HEK293 (cell line): ENCODE measurements around the gene UBALD2.

Source experiments
- CTCF ChIA-PET: fragments of 350-600 bp; formaldehyde crosslinking; extraction: SDS; loops from one replicate; lab custom pipeline; 2021; ENCODE audit warnings: antibody characterized with exemption; lab: Yijun Ruan, JAX
- POLR2A ChIA-PET: fragments of 300-600 bp; formaldehyde crosslinking; extraction: SDS; loops from one replicate; lab custom pipeline; 2020; ENCODE audit warnings: antibody characterized with exemption, inconsistent platforms; lab: Yijun Ruan, JAX
- H3K27ac ChIP-seq: fragments of 200-500 bp; sonication (Bioruptor generic); 2 replicates; pipeline ENCODE4 v1.5.1; 2014; ENCODE audit warnings: low read depth, low read length, control low read depth, inconsistent platforms; ENCODE audit errors: extremely low read depth
- H3K36me3 ChIP-seq, 2 experiments: fragments of 200-500 bp in 1 of 2; sonication (Bioruptor generic) in 1 of 2; 1 replicate in 1 of 2; 2 replicates in 1 of 2; pipeline ENCODE4 v1.5.1; 2014 to 2017; ENCODE audit warnings: inconsistent platforms in 2 of 2, low read length in 2 of 2; ENCODE audit not compliant: control insufficient read depth in 2 of 2, insufficient read depth in 1 of 2
- H3K4me1 ChIP-seq: fragments of 200-500 bp; sonication (Bioruptor generic); 2 replicates; pipeline ENCODE4 v1.5.1; 2014; ENCODE audit warnings: mild to moderate bottlenecking, low read length, inconsistent platforms; ENCODE audit not compliant: control insufficient read depth, insufficient read depth
- H3K4me3 ChIP-seq: 2 replicates; pipeline ENCODE4 v1.5.1; 2011; ENCODE audit warnings: low read depth, mild to moderate bottlenecking, control low read depth, low read length, moderate library complexity
- H3K9me3 ChIP-seq: fragments of 200-500 bp; sonication (Bioruptor generic); 2 replicates; pipeline ENCODE4 v1.5.1; 2014; ENCODE audit warnings: low read depth, low read length, inconsistent platforms; ENCODE audit not compliant: control insufficient read depth, insufficient read depth
- BCL11B ChIP-seq: fragments of 450-650 bp; formaldehyde crosslinking; IDR thresholded peaks from 2 replicates; pipeline ENCODE4 v1.5.1; 2016; ENCODE audit warnings: low read depth, missing biosample characterization, missing genetic modification characterization
- GLI2 ChIP-seq: fragments of 450-650 bp; formaldehyde crosslinking; IDR thresholded peaks from 2 replicates; pipeline ENCODE4; 2017; ENCODE audit warnings: missing biosample characterization, missing genetic modification characterization, low read depth, borderline replicate concordance
- GLI4 ChIP-seq: fragments of 450-650 bp; formaldehyde crosslinking; IDR thresholded peaks from 2 replicates; pipeline ENCODE4 v1.5.1; 2016; ENCODE audit warnings: missing biosample characterization, missing genetic modification characterization
- GLIS2 ChIP-seq: fragments of 450-650 bp; formaldehyde crosslinking; IDR thresholded peaks from 2 replicates; pipeline ENCODE4 v1.5.1; 2016; ENCODE audit warnings: missing biosample characterization, missing genetic modification characterization
- HOXC10 ChIP-seq: sonication (generic); formaldehyde crosslinking; IDR thresholded peaks from 2 replicates; pipeline ENCODE4 v1.8.1; 2023; ENCODE audit warnings: mild to moderate bottlenecking, missing genetic modification reagents
- KLF8 ChIP-seq: fragments of 450-650 bp; formaldehyde crosslinking; IDR thresholded peaks from 2 replicates; pipeline ENCODE4 v1.5.1; 2016; ENCODE audit warnings: missing biosample characterization, missing genetic modification characterization
- ZBTB21 ChIP-seq: fragments of 450-650 bp; formaldehyde crosslinking; IDR thresholded peaks from 2 replicates; pipeline ENCODE4 v1.5.1; 2017; ENCODE audit warnings: missing biosample characterization, missing genetic modification characterization
- ZNF121 ChIP-seq: fragments of 450-650 bp; formaldehyde crosslinking; IDR thresholded peaks from 2 replicates; pipeline ENCODE4 v1.5.1; 2016; ENCODE audit warnings: missing biosample characterization, missing genetic modification characterization
- ZNF155 ChIP-seq: fragments of 450-650 bp; formaldehyde crosslinking; IDR thresholded peaks from 2 replicates; pipeline ENCODE4 v1.5.1; 2016; ENCODE audit warnings: missing biosample characterization, missing genetic modification characterization
- ZNF221 ChIP-seq: fragments of 450-650 bp; formaldehyde crosslinking; IDR thresholded peaks from 2 replicates; pipeline ENCODE4 v1.5.1; 2017; ENCODE audit warnings: missing biosample characterization, missing genetic modification characterization, borderline replicate concordance
- ZNF302 ChIP-seq: fragments of 450-650 bp; formaldehyde crosslinking; IDR thresholded peaks from 2 replicates; pipeline ENCODE4 v1.5.1; 2016; ENCODE audit warnings: missing biosample characterization, missing genetic modification characterization, low read depth
- ZNF354C ChIP-seq: fragments of 450-650 bp; formaldehyde crosslinking; IDR thresholded peaks from 2 replicates; pipeline ENCODE4 v1.5.1; 2016; ENCODE audit warnings: missing biosample characterization, missing genetic modification characterization, low read depth, borderline replicate concordance
- ZNF426 ChIP-seq: fragments of 450-650 bp; formaldehyde crosslinking; IDR thresholded peaks from 2 replicates; pipeline ENCODE4 v1.5.1; 2017; ENCODE audit warnings: missing biosample characterization, missing genetic modification characterization, mild to moderate bottlenecking, inconsistent platforms, moderate library complexity
- ZNF473 ChIP-seq: fragments of 450-650 bp; formaldehyde crosslinking; IDR thresholded peaks from 2 replicates; pipeline ENCODE4 v1.5.1; 2017; ENCODE audit warnings: missing biosample characterization, missing genetic modification characterization
- ZNF518A ChIP-seq: fragments of 450-650 bp; formaldehyde crosslinking; conservative IDR thresholded peaks from 2 replicates; pipeline ENCODE4 v1.5.1; 2016; ENCODE audit warnings: low read depth, missing biosample characterization, missing genetic modification characterization
- ZNF654 ChIP-seq: fragments of 450-650 bp; formaldehyde crosslinking; IDR thresholded peaks from 2 replicates; pipeline ENCODE4 v1.5.1; 2016; ENCODE audit warnings: low read depth, missing biosample characterization, missing genetic modification characterization
- ZNF76 ChIP-seq: fragments of 450-650 bp; formaldehyde crosslinking; IDR thresholded peaks from 2 replicates; pipeline ENCODE4; 2016; ENCODE audit warnings: low read depth, missing biosample characterization, missing genetic modification characterization, borderline replicate concordance

UBALD2 gene

GRCh38 chr17:76279742-76280287, 14.7 kb downstream of the UBALD2 start (continued):
- no peak for TF ChIP-seq ZNF518A (tag by site-specific recombination)
- no peak for TF ChIP-seq ZNF426
- TF ChIP-seq KLF8 (tag by site-specific recombination) = no peak
- TF ChIP-seq ZBTB21 (tag by site-specific recombination) = no peak
- no peak for TF ChIP-seq GLI2
- no peak; the same call in 1 of the 2 replicates for TF ChIP-seq ZNF121 (tag by site-specific recombination)
- no peak for TF ChIP-seq ZNF76 (tag by site-specific recombination)
- no peak for TF ChIP-seq ZNF654 (tag by site-specific recombination)

- Histone ChIP-seq H3K27ac (no peak overlapping the region), H3K9me3 (no peaks in the 10 kb centered on the region), H3K36me3 (peaks cover 0 to 3% of the 10 kb centered on the region in 2 experiments; a peak in 2 of 3 replicates), H3K4me3 (no peak overlapping the region), H3K4me1 (no peaks in the 10 kb centered on the region)
- ChIA-PET POLR2A (interaction anchor here (0.9 to 1.4 kb wide), 2 partner anchors 16 to 40 kb away, joined by 3 to 5 read pairs; partner anchors contain the start of gene UBALD2), CTCF (interaction anchor here (1.1 to 4.8 kb wide), 19 partner anchors 8 to 280 kb away, joined by 3 to 191 read pairs (median 12); partner anchors contain the start of genes CDK3 and UBALD2)
- TF ChIP-seq ZNF354C (tag by site-specific recombination) = no peak
- TF ChIP-seq ZNF302 (tag by site-specific recombination) = no peak
- TF ChIP-seq HOXC10 (CRISPR knock-in tag) = no peak
- TF ChIP-seq ZNF155 = no peak
- TF ChIP-seq ZNF473 = no peak
- no peak for TF ChIP-seq KLF8 (tag by site-specific recombination)
- no peak for TF ChIP-seq GLIS2 (tag by site-specific recombination)
- no peak for TF ChIP-seq BCL11B (tag by site-specific recombination)
Observed at GRCh38 chr17:76280650-76281049, 15.5 kb downstream of the UBALD2 start.

- TF ChIP-seq ZNF221 (tag by site-specific recombination) (no peak), GLI4 (tag by site-specific recombination) (no peak)
- Histone ChIP-seq H3K9me3 (no peaks in the 10 kb centered on the region), H3K27ac (no peak overlapping the region), H3K4me3 (no peak overlapping the region), H3K36me3 (peaks cover 0 to 3% of the 10 kb centered on the region in 2 experiments; a peak in 2 of 3 replicates), H3K4me1 (no peaks in the 10 kb centered on the region)
- ChIA-PET CTCF (interaction anchor here (0.6 to 4.8 kb wide), 10 partner anchors 7 to 281 kb away, joined by 3 to 191 read pairs (median 36); partner anchors contain the start of genes CDK3 and UBALD2), POLR2A (interaction anchor here (1.4 kb wide), 1 partner anchor 17 kb away, joined by 5 read pairs; the partner anchor contains the start of gene UBALD2)
Observed at GRCh38 chr17:76281573-76282371, 16.6 kb downstream of the UBALD2 start.
